GM15510 (cell line): ENCODE results near the gene DNAJB7.

Source experiments
- POLR2A ChIP-seq: IDR thresholded peaks from 3 replicates; pipeline ENCODE4 v1.6.1; 2011; ENCODE audit warnings: borderline replicate concordance; ENCODE audit not compliant: insufficient read length; ENCODE audit errors: extremely low read depth

The DNAJB7 gene

DNA sequence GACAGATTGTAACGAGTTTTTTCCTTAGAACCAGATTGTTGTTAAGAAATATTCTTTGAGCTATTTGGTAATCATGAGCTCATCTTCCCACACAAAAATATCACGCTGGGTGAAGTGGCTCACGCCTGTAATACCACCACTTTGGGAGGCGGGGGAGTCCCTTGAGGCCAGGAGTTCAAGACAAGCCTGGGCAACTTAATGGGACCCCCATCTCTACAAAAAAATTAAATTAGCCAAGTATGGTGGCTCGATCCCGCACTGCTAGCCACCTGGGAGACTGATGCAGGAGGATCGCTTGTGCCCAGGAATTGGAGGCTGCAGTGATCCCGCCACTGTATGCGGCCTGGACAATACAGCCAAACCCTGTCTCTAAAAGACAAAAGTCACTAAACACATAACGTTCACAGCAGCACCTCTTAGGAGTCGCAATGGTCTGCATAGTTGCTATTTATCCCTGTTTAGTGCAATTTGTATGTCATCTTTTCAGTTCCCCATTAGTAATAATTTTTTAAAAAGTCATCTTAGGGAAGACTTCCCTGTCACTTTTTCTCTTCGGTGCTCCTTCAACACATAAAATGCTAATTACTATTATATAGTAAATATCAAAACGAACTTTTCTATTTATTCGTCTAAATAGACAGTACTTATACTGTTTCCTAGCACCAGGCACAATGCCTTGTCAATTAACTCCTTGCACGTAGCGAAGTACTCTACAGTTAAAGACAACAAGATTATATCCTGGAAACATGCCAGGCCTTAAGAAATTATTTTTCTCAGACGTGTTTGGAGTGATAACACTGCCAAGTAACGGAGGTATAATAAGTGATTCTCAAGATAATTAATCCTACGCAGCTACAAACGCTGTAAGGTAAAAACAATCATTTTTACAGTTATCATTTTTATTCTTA, 6.6 kb downstream of the DNAJB7 start:
- TF ChIP-seq POLR2A = no peak

DNA sequence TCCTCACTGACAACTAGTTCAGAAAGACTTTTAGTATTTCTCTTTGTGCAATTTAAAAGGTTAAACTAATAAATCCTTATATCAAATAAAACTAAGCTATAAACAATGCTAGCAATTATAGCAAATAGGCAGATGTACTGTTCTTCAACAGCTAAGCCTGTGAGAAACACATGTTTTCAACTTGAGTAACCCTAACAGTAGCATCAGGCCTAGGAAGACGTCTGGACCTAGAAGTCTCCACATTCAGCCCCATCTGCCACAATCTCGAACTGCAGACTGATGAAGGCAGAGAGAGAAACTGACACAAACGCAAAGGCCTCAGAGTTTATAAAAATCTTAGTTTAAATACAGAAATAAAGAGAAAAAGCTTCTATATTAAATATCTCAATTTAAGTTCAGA, 8.0 kb downstream of the DNAJB7 start:
- TF ChIP-seq POLR2A = no peak

DNA sequence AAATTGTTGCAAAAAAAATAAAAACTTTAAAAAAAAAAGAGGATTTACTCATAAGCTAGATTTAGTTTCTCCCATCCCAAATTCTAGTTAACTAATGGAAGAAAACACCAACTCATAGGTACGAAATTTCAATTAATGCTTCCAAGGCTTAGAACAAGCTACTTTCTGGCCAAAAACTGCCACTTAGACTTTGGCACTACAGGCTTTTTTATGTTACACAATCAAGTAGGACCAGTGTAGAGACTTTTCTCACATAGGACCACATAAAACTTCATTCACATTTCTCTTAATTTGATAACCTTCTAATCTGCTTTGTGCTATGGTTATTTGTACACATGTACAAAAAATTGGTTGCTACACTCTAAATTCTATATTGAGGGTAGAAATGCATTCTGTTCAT, 8.6 kb downstream of the DNAJB7 start:
- no peak for TF ChIP-seq POLR2A

DNA sequence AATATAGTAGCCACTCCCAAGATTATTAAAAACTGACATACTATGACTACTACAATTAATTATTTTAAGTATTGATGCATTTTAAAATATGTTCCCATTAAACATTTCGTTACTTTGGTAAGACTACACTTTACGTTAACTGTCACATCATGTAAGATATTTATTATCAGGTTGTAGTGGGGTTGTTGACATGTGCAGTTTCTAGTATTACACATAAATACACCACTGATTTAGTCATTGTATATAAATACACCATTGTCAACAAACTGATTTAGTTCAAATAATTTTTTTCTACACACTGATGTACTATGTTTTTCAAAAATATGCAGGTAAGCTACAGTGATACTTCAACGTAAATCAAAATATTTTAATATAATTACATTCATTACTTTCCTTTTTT, 17.0 kb downstream of the DNAJB7 start:
- TF ChIP-seq POLR2A = no peak

DNA sequence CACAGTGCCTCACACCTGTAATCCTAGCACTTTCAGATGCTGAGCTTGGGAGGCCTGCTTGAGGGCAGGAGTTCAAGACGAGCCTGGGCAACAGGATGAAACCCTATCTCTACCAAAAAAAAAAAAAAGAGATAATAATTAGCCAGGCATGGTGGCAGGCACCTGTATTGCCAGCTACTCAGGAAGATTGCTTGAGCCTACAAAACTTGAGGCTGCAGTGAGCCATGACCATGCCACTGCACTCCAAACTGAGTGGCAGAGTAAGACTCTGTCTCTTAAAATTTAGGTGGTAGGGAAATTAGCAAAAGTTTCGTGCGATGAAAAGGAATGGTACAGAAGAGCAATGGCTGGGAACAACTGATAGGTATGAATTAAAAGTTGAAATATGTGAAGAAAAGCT, 23.4 kb downstream of the DNAJB7 start:
- TF ChIP-seq POLR2A = no peak

DNA sequence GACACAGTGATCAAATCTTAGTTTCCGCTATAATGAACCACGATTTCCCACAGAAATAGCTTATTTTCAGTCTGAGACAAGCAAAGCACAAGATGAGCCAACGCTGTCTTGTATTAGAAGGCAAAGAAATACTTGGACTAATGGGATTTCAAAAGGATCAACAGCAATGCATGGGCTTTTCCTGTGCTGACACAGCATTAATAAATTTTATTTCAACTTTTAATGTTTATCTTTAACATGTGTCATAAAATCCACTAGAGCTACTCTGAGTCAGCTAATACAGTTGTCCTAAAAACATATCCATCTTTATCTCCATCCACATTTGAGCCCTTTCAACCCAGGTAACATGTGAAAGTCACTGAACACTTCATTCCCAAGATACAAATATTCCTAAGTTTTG, 27.3 kb downstream of the DNAJB7 start:
- TF ChIP-seq POLR2A = no peak

DNA sequence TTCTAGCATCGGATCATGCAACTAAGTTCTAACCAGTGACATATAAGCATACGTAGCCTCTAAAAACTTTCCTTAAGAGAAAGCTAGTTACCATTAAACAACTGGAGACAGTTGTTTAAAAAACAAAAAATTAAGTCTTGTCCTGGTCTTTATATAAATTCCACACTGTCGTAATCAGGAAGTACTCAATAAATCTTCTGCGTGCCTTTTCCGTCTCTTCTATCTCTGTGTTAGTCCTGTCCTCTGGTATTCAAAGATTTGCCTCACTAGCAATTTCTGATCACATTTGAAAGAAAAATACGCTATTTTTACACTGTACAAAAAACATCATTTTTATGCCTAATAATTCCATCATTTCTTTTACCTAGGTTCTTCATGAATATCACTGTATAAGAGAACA, 32.8 kb downstream of the DNAJB7 start:
- TF ChIP-seq POLR2A = no peak

DNA sequence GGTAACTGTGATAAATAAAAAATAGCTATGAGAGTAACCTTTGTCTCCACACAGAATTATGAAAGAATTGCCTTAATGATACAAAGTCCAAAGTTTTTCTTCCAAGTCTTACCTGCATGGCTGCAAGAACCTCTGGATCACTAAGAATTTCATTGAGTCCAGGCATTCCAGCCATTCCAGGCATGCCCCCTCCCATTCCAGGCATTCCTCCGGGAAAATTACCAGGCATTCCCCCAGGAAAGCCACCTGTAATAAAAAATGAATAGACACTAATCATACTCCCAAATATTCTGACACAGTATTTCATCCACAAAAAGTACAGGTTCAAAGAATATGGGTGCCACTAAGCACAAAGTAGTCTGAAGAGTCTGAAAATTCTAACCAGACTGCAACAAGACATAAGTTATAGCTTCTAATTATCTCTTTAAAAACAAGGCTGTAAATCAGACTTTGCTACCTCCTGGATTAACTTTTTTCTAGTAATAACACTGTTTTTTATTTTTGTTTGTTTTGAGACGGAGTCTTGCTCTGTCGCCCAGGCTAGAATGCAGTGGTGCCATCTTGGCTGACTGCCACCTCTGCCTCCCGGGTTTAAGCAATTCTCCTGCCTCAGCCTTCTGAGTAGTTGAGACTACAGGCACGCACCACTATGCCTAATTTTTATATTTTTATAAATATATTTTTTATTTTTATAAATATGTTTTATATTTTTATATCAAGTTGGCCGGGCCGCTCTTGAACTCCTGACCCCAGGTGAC, 34.8 kb downstream of the DNAJB7 start:
- no peak for TF ChIP-seq POLR2A

DNA sequence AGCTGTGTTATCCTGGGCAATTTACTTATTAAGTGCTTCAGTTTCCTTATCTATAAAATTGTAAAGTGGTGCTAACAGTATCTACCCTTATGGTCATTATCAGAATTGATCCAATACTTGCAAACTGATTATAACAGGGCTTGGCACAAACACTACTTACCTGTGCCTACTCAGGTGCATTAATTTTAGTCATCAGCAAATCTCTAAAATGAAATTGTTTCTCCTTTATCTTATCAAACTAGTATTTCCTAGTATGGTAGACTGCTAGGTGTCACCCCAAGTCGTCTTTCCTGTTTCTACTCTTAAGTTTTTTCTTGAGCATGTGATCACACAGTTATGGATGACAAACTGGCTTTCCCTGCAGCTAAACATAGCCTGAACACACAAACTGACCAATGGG, 38.5 kb downstream of the DNAJB7 start:
- TF ChIP-seq POLR2A = no peak

DNA sequence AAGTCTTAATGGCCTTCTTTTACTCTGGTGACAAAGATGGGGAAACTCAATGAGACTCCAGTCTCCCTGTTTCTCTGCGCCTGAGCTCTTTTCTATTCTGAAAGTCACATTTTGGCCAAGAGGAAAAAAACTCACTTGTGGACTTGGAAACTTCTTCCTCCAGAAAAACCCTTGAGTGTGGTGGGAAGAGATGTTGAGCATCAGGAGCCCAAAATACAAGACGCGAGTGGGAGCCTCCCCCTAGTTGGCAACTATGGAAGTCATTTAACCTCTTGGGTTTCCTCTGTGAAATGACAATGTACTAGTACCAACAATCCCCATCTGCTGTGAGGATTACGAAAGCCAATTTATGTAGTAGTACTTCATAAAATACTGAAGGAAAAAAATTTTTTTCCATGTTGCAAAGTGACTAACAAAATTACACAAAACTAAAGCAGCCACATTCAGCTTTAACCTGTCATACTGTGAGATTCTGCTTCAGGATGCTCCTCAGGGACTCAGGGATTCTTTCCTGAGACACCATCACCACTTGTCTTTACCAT, 42.2 kb downstream of the DNAJB7 start:
- TF ChIP-seq POLR2A = no peak

DNA sequence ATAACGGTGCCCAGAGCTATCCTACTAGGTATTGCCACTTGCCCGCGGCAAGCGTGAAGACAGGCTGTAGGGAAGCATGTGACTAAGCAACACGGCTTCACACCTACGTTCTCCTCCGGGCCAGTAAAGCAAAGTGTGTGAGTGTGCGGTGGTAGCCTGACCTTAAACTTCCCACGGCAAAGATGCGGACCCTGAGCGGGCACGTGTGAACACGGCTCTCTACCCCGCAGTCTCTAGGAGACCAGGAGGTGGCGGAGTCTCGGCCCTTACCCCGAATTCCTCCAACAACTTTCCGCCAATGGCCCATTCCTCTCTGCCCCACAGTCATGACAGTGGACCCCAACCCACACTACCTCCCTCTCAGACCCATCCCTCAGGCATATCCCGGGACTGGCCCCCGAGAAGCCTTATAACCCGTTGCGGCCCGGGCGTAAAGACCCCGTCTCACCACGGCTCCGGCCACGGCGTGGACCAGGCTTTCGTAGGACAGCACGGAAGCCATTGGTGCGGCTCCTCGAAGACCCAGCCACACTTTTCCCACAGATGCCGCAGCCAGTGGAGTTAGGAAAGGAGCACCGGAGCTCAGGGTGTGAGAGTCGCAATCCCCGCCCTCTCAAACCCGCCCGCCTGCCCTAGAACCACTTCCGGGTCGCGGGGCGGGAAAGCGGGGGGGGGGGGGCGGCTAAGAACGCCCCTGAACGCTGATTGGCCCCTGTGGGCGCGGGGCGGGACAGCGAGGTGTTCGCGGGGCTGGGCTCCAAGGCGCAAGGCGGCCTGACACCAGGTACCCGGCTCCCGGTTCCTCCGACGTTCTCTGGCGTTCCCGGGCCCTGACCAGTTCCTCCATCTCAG, 42.9 kb downstream of the DNAJB7 start, which contains the start of gene SLC25A17:
TSS of gene SLC25A17 (minus strand) at position 600 of the 852 bp plus-strand sequence. CDS start at position 502, 98 bp downstream.
- TF ChIP-seq POLR2A = peak; percentile 74

DNA sequence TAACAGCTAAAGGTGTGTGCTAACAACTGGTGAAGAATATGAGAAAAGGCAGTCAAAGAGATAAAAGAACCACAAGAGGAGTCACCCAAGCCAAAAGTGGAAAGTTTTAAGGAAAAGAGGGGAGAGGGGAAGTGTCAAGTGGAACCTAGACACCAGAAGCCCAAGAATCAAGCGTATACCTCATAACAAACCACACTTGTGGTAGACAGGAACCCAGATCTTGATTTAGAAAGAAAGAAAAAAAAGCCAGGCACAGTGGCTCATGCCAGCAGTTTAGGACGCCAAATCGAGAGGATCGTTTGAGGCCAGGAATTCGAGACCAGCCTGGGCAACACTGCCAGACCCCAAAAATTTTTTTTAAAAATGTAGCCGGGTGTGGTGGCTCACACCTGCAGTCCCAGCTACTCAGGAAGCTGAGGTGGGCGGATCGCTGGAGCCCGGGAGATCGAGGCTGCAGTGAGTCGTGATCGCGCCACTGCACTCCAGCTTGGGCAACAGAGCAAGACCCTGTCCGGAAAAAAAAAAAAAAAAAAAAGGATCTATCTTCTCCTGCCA, 43.6 kb downstream of the DNAJB7 start:
- no peak for TF ChIP-seq POLR2A

DNA sequence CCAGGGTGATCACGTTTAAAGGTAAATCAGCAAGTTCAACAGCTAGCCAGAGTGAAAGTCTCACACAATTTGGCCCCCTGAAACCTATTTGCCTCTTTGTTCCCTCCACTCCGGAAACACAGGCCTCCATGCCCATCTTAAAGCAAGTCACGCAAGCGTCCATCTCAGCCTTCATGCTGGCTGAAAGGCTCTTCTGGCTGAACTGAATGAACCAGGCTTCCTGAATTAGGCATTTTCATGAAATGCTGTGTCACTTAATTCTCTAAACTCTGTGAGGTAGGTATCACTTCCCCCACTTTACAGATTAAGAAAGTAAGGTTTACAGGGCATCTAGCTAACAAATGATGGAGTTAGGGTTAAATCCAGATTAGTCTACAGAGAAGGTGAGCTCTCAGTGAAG, 44.2 kb downstream of the DNAJB7 start:
- TF ChIP-seq POLR2A = no peak

DNA sequence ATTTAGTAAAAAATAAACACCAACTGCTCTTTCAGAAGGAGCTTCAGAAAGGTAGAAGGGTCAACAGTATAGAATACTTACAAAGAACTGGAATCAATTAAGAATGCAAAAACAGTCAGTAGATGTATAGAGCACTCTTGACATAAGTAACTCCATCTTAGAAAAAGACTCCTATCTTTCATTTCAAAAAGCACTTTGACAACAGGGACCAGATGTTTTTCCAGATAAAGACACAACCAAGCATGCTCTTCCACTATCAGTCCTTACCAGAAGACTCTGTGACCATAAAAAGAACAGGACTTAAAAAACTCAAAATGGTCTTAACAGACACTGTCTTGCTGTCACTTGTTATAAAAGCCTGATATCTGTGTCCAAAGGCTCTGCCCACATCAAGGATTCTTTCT, 48.0 kb downstream of the DNAJB7 start:
- no peak for TF ChIP-seq POLR2A
